Immature natural killer cell (primary cell): ENCODE results near the gene BTF3L4. TPM values are rescaled to one million over a fixed set of nuclear protein-coding genes. Genes with fewer than 3 reads are reported as not detected.

Experiments
- DNase-seq, 3 donors: peaks; one replicate each; pipeline ENCODE4 v3.0.0; 2022; ENCODE audit warnings: mixed read lengths in 1 of 3
- H3K27ac Mint-ChIP-seq, 6 donors: one replicate each; pipeline ENCODE4 v1.8.0; 2020; ENCODE audit warnings: mixed read lengths in 6 of 6, mild to moderate bottlenecking in 5 of 6, inconsistent platforms in 4 of 6, moderate library complexity in 3 of 6
- H3K27me3 Mint-ChIP-seq, 3 donors: one replicate each; pipeline ENCODE4 v1.8.0; 2020 to 2021; ENCODE audit warnings: low read depth in 3 of 3, mild to moderate bottlenecking in 3 of 3, mixed read lengths in 3 of 3, moderate library complexity in 3 of 3, inconsistent platforms in 1 of 3
- H3K36me3 Mint-ChIP-seq, 3 donors: one replicate each; pipeline ENCODE4 v1.8.0; 2020; ENCODE audit warnings: mixed read lengths in 3 of 3, inconsistent platforms in 2 of 3, mild to moderate bottlenecking in 2 of 3
- H3K4me1 Mint-ChIP-seq, 2 donors: one replicate each; pipeline ENCODE4 v1.8.0; 2020; ENCODE audit warnings: inconsistent platforms in 2 of 2, mild to moderate bottlenecking in 2 of 2, mixed read lengths in 2 of 2, moderate library complexity in 1 of 2
- H3K4me3 Mint-ChIP-seq, 5 donors: one replicate each; pipeline ENCODE4 v1.8.0; 2020; ENCODE audit warnings: mild to moderate bottlenecking in 5 of 5, mixed read lengths in 5 of 5, inconsistent platforms in 3 of 5, moderate library complexity in 3 of 5
- H3K9me3 Mint-ChIP-seq, 6 donors: one replicate each; pipeline ENCODE4 v1.8.0; 2020; ENCODE audit warnings: mild to moderate bottlenecking in 6 of 6, mixed read lengths in 6 of 6, inconsistent platforms in 4 of 6, moderate library complexity in 3 of 6
- polyA plus RNA-seq, 3 donors: library from polyadenylated mRNA; unstranded; fragments of 300-500 nt; fragmentation: Illumina TruSeq; gene quantifications; one replicate each; pipeline ENCODE4 v1.2.3, GENCODE V29; 2021

BTF3L4 gene
- polyA plus RNA-seq, 3 donors from 2014 or later, result 52.6 to 70.0 (median 58.7) TPM

GRCh38 chr1:52119301-52120079 lies 63.4 kb downstream of the BTF3L4 start:
- H3K4me3 Mint-ChIP-seq, result no peak overlapping the region
- H3K27me3 Mint-ChIP-seq, result peaks cover 0 to 7% (median 0%) of the 10 kb centered on the region in 3 donors
- no peaks in the 10 kb centered on the region for H3K4me1 Mint-ChIP-seq
- no peaks in the 10 kb centered on the region for H3K36me3 Mint-ChIP-seq
- peak overlapping the region in 1 of 6 donors; percentile 14 for H3K27ac Mint-ChIP-seq
- no peak for DNase-seq
- H3K9me3 Mint-ChIP-seq, result no peaks in the 10 kb centered on the region

- Mint-ChIP-seq H3K36me3 (no peaks in the 10 kb centered on the region), H3K27ac (no peak overlapping the region), H3K9me3 (no peaks in the 10 kb centered on the region), H3K27me3 (peaks cover 2 to 6% (median 4%) of the 10 kb centered on the region in 3 donors), H3K4me3 (no peak overlapping the region), H3K4me1 (no peaks in the 10 kb centered on the region)
- DNase-seq, result no peak
Observed at GRCh38 chr1:52122384-52122783, 66.3 kb downstream of the BTF3L4 start.

- Mint-ChIP-seq H3K9me3 (no peaks in the 10 kb centered on the region), H3K4me1 (no peaks in the 10 kb centered on the region), H3K27me3 (peaks cover 2 to 4% (median 4%) of the 10 kb centered on the region in 3 donors), H3K36me3 (no peaks in the 10 kb centered on the region), H3K27ac (no peak overlapping the region), H3K4me3 (no peak overlapping the region)
- no peak for DNase-seq
Observed at GRCh38 chr1:52123622-52124021, 67.5 kb downstream of the BTF3L4 start.

- DNase-seq, result no peak
- Mint-ChIP-seq H3K27ac (no peak overlapping the region), H3K27me3 (peaks cover 2 to 5% (median 4%) of the 10 kb centered on the region in 3 donors), H3K4me1 (no peaks in the 10 kb centered on the region), H3K36me3 (no peaks in the 10 kb centered on the region), H3K4me3 (no peak overlapping the region), H3K9me3 (no peaks in the 10 kb centered on the region)
Observed at GRCh38 chr1:52125736-52126359, 69.8 kb downstream of the BTF3L4 start.

- no peak for DNase-seq
- Mint-ChIP-seq H3K4me3 (no peak overlapping the region), H3K36me3 (no peaks in the 10 kb centered on the region), H3K27me3 (peaks cover 2 to 5% (median 4%) of the 10 kb centered on the region in 3 donors), H3K9me3 (no peaks in the 10 kb centered on the region), H3K27ac (no peak overlapping the region), H3K4me1 (no peaks in the 10 kb centered on the region)
Observed at GRCh38 chr1:52127181-52128180, 71.4 kb downstream of the BTF3L4 start.

- peak in 1 of 3 donors; percentile 41 for DNase-seq
- H3K27ac Mint-ChIP-seq, result no peak overlapping the region
- peaks cover 8 to 10% (median 10%) of the 10 kb centered on the region in 3 donors for H3K27me3 Mint-ChIP-seq
- H3K36me3 Mint-ChIP-seq, result no peaks in the 10 kb centered on the region
- H3K9me3 Mint-ChIP-seq, result no peaks in the 10 kb centered on the region
- peak overlapping the region in 1 of 5 donors; percentile 48 for H3K4me3 Mint-ChIP-seq
- H3K4me1 Mint-ChIP-seq, result peaks cover 19 to 33% of the 10 kb centered on the region in 2 donors
Observed at GRCh38 chr1:52139817-52140540, 83.9 kb downstream of the BTF3L4 start.

Other genes with a start within 250 kb of the BTF3L4 start
- gene NRDC, start 177.6 kb upstream of the BTF3L4 start, polyA plus RNA-seq, result 100 to 1,000 TPM in 1 of 3 donors, 10 to 100 TPM in 2; 66.2 to 101 (median 82.2) TPM
- gene RAB3B, start 65.6 kb upstream of the BTF3L4 start, polyA plus RNA-seq, result not detected
- gene KTI12, start 22.5 kb upstream of the BTF3L4 start, polyA plus RNA-seq, result 10 to 100 TPM; 28.8 to 31.8 (median 29.1) TPM
- gene TXNDC12, start 1.1 kb upstream of the BTF3L4 start, polyA plus RNA-seq, result 100 to 1,000 TPM in 1 of 3 donors, 10 to 100 TPM in 2; 75.1 to 108 (median 78.1) TPM
- gene ZFYVE9, start 85.8 kb downstream of the BTF3L4 start, polyA plus RNA-seq, result under 1 TPM in 2 of 3 donors, not detected in 1; 0.28 to 0.87 TPM